Camera-type eye (tissue), 1 donor: ENCODE data around the gene RETREG1. TPM values are rescaled to one million over a fixed set of nuclear protein-coding genes. Genes with fewer than 3 reads are reported as not detected.

ENCODE experiments used
- total RNA-seq: library from RNA; depleted of rRNA; stranded (reverse); fragments of >200 nt; gene quantifications from one replicate; pipeline ENCODE4 v1.2.3, GENCODE V29; 2014

Gene RETREG1
- total RNA-seq, result 39.2 TPM

GRCh38 chr5:16616536-16617273 is at the start of gene RETREG1:
TSS of gene RETREG1 (minus strand) at chr5:16616997. CDS start at chr5:16616971, 26 bp downstream.

GRCh38 chr5:16465544-16466432 is 151.0 kb downstream of the RETREG1 start, which contains the start of gene ZNF622:
TSS of gene ZNF622 (minus strand) at chr5:16465800. CDS start at chr5:16465665, 135 bp downstream.

Other genes with a start within 250 kb of the RETREG1 start
- 31.1 TPM for gene ZNF622, start 151.2 kb downstream of the RETREG1 start, total RNA-seq